NCI-H345 (cell line): ENCODE data around the gene ADGRB2.

Source experiments
- DNase-seq: peaks from one replicate; lab custom pipeline; 2025; lab: John Stamatoyannopoulos, UW

The ADGRB2 gene, protein sequence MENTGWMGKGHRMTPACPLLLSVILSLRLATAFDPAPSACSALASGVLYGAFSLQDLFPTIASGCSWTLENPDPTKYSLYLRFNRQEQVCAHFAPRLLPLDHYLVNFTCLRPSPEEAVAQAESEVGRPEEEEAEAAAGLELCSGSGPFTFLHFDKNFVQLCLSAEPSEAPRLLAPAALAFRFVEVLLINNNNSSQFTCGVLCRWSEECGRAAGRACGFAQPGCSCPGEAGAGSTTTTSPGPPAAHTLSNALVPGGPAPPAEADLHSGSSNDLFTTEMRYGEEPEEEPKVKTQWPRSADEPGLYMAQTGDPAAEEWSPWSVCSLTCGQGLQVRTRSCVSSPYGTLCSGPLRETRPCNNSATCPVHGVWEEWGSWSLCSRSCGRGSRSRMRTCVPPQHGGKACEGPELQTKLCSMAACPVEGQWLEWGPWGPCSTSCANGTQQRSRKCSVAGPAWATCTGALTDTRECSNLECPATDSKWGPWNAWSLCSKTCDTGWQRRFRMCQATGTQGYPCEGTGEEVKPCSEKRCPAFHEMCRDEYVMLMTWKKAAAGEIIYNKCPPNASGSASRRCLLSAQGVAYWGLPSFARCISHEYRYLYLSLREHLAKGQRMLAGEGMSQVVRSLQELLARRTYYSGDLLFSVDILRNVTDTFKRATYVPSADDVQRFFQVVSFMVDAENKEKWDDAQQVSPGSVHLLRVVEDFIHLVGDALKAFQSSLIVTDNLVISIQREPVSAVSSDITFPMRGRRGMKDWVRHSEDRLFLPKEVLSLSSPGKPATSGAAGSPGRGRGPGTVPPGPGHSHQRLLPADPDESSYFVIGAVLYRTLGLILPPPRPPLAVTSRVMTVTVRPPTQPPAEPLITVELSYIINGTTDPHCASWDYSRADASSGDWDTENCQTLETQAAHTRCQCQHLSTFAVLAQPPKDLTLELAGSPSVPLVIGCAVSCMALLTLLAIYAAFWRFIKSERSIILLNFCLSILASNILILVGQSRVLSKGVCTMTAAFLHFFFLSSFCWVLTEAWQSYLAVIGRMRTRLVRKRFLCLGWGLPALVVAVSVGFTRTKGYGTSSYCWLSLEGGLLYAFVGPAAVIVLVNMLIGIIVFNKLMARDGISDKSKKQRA (N-terminal part only)

DNA sequence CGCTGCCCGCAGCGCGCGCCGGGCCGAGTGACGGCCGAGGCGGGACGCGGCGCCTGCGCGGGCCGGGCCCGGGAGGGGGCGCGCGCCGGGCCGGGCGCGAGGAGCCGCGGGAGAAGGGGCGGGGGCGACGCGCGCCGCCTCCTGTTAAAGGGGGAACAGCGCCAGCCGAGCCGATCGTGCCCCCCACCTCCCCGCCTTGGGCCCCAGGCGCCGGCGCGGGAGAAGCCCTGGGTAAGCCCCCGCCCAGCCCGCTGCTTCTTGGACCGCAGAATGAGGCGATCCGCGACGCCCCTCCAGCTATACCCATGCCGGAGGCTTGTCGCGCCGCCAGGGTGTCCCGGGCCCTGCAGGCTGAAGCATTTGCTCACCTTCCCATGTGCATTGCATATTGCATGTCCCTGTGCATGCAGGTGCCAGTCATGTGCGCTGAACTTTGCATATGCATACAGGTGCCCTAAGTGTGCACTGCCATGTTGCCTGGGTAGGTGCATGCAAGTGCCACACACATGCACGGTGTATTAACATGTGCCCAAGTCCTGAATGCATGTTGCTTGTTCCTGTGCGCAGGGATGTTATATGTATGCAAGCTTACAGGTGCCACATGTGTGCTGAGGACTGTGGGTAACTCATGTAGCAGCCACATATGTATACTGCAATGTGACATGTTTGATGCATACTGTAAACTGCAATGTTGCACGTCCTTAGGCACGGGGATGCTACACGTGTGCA lies at the start of gene ADGRB2:
ADGRB2 (minus strand) TSS at position 29 of the 729 bp plus-strand sequence. CDS start 7,119 bp downstream, outside the sequence.
- peak; percentile 79 for DNase-seq

DNA sequence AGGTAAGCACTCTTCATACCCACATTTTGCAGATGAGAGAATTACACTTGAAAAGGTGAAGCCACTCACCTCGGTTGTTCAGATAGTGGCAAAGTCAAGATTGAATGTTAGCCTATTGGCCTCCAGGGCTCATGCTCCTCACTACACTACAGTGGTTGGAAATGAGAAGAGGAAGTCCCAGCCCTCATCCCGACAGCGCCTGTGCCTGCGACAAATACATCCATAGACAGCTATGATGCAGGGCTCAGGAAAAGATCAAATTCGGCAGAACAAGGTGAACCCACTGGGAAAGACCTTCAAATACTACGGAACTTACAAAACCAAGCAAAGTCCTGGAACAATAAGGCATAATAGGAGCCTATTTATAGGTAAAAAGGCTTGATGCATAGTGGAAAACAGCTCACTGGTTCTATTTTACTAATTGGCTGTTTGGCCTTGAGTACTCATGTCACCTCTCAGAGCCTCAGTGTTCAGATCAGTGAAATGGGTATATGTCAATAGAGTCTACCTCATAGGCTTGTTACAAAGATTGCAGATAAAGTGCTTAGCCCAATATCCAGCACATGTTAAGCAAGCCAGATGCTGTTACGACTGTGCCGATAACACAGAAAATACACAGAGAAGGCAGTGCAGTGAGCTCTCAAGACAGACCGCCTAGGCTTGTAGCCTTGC lies 48.2 kb upstream of the ADGRB2 start:
- DNase-seq = no peak

DNA sequence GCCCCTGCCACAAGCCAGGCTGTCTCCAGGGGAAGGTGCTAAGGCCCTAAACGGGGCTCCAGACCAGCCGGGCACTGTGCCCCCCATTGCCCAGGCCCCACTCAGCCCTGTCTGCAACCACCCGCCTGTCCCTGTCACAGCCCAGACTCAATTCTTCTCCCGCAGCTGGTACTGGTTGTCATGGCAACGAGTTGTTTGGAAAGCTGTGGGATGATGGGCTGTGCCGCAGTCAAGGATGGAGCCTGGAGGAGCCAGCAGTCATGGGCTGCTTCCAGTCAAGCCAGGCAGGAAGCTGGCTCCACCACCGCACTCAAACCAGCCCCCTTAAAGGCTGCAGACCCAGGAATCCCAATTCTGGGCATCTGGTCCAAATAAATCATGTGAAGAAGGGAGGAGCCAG lies 47.5 kb upstream of the ADGRB2 start:
- peak; percentile 77 for DNase-seq

DNA sequence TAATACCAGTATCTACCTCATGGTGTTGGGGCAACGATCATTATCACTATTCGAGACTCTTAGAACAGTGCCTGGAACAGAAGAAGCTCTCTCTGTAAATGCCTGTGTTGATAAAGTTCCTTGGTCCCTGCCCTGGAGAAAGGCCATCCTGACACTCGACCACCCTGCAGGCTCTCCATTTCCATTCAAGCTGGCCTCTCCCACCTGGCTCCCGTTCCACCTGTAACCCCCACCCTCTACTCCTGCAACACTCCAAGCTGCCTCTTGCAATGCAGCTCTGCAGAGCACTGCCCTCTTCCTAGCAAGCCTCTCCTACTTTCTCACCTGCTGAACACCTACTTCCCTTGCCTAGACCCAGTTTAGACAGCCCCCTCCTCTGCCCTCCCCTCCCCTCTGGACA lies 45.6 kb upstream of the ADGRB2 start:
- DNase-seq = no peak

DNA sequence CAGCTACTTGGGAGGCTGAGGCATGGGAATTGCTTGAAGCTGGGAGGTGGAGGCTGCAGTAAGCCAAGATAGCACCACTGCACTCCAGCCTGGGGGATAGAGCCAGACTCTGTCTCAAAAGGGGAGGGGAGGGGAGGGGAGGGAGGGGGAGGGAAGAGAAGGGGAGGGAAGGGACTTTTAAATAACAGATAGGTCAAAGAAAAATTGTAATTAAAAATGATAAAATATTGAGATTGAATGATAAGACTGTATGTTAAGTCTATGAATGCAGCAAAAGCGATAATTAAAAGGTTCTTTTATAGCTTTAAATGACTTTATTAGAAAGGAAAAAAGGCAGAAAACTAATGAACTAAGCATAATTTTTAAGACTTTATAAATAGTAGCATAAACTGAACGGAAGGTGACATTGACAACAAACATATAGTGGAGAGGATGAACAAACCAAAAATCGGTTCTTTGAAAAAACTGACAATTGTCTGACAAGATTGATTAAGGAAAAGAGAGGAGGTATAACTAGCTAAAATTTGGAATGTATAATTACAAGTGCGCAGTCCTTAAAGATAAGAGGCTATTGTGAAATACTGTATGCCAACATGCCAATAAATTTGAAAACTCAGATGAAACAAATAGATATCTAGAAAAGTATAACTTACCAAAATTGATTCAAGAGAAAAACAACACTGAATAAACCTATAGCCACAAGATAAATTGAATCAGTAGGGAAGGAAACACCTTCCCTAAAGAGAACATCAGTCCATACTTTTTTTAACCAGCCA lies 43.3 kb upstream of the ADGRB2 start:
- no peak for DNase-seq

DNA sequence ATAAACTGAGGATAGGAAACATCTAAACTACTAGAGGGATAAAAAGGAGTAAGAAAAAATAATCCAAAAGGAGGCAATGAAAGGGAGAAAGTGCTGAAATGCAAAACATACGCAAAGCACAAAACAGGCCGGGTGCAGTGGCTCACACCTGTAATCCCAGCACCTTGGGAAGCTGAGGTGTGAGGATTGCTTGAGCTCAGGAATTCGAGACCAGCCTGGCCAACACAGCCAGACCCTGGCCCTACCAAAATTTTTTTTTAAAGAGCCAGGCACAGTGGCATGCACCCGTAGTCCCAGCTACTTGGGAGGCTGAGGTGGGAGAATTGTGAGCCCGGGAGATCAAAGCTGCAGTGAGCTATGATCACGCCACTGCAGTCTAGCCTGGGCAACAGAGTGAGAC lies 41.2 kb upstream of the ADGRB2 start:
- DNase-seq = no peak

DNA sequence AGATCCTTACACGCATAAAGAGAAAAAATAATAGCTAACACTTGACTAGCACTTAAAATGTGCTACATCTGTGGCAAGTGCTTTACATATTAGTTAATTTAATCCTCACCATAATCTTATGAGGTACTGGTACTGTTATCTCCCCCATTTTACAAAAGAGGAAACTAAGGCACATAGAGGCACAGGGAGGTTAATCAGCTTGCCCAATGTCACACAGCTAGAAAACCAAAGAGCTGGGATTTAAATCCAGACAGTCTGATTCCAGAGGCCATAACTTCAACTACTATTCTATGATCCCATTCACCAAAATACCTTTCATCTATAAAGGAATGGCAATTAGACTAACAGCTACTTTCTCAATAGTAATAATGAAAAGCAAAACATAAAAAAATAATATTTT lies 40.0 kb upstream of the ADGRB2 start:
- no peak for DNase-seq

DNA sequence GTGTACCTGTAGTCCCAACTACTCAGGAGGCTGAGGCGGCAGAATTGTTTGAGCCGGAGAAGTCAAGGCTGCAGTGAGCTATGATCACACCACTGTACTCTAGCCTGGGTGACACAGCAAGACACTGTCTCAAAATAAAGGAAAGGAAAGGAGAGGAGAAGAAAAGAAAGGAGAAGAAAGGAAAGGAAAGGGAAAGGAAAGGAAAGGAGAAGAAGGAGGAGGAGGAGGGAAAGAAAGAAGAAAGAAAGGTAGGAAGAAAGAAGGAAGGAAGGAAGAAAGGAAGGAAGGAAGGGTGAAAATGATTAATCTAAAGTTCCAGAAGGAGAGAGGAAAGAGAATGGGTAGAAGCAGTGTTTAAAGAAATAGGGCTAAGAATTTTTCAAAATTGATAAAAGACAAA lies 39.5 kb upstream of the ADGRB2 start:
- DNase-seq = no peak

DNA sequence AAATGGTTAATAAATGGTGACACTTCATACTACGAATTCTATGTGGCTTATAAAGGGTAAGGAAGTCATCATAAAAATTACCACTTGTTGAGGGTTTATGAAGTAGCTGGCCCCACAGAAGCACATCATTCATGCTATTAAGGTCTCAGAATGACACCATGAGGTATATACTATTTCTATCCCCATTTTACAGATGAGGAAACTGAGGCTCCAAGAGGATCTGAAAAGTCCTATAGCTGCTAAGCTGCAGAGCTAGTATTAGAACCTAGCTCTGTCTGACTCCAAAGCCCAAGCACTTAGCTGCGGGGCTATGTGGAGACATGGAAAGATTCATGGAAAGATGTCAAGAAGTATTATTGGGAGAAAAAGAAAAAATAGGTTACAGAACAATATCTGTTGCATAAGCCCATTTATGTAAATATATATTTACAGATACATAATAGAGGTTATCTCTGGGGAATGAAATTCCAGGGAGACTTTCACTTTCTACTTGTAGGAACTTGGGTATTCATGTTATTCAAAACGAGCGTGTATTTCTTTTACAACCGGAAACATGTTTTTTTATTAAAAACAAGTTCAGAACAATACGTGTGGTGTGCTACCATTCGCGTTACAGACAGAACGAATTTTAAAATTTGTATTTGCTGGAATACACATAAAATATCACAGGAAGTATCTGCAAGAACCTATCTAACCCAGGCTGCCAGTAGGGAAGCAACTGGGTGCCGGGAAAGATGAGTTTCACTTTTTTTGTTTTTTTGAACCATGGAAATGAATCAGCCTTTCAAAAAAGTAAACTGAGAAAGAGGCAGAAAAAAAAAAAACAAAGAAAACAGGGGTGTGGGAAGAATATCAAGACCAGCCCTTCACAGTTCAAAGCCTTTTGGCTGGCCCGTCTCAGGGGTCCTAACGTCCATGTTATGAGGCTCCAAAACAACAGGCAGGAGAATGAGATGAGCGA lies 38.3 kb upstream of the ADGRB2 start:
- no peak for DNase-seq

DNA sequence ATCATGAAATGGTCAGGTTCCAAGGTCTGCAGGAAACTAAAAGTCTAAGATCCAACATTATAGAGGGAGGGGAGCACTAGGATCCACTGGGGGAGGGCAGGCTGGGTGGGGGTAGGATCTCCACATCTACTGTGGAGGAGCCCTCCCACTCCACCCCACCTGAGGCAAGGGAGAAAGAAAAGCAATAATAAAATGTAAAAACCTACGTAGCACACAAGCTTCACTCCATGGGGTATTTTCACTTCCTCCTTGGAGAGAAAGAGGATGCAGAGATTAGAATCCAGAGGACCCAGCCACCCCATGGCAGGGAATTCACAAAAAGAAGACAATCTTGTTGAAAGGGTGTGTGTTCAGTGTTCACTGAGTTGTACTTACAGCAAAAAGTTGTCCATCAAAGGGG lies 37.3 kb upstream of the ADGRB2 start:
- DNase-seq = no peak

DNA sequence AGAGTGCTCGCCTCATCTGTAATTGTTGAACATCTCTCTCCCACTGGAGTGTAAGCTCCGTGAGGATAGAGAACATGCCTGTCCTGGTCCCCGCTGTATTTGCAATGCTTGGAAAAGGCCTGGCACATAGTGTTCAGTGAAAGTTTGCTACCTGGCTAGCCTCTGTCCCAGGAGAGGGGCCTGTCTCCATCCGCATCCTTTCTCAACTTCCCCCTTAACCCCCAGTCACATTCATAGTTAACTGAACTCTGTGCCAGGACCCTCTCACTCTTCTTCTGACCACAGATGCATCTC lies 36.5 kb upstream of the ADGRB2 start:
- DNase-seq = no peak

DNA sequence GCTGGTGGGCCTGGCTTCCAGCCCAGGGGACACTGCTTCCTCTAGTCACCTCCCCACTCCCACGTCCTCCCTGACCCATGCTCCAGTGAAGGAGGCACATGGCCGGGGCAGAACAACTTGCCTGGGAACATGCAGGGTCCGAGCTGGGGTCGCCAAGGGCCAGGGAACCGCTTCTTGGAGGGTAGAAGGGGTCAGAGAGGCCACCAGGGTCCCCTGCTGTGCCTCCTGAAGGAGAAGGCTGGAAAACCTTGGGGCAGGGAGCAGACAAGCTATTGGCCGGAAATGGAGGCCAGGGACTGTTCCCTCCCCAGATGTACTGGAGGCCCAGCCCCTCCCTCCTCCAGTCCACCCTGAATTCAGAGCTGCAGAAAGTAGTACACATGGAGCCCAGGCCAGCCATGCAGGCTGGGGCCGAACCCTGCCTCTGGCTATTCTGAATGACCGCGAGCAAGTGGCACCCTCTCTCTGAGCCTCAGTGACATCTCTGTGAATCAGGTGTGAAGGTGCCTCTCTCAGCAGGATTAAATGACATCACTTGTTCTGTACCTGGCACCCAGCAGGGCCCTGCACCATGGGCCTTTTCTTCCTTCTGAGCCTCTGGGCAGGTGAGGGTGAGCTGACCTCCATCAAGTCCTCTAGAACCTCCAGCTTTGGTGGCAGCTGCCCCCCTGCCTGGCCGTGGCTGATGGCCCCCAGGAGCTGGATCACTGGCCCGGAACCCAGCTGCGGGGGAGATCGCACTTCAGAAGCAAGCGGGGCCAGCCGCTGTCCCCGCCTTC lies 35.9 kb upstream of the ADGRB2 start:
- no peak for DNase-seq

DNA sequence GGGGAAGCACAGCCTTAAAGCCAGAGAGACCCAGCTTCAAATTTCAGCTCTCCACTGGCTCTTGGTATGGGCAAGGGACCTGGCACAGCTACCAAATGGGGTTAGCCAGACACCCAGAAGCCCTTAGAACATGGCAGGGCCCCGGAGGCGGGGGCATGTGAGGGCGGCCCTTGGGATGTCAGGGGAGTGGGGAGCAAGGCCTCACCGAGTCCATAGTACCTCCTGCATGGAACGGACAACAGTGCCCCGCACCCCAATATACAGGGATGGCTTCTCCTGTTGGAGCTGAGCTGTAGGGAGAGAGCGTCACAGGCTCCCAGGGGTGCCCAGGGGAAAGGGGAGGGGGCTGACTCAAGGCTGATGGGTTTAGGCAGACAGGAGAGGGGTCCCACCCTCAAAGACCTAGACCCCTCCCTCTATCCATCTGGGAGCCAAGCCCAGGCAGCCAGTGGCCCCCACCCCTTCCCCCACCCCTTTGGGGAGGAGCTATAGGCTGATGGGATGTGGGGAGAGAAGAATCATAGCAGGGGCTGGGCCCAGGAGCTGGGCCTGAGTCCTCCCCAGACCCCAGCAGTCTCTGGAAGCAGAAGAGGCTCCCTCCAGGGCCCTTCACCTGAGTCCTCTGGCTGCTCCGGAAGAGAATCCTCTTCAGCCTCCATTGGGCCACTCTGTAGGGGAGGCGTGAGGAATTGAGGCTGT lies 35.2 kb upstream of the ADGRB2 start:
- DNase-seq = no peak

DNA sequence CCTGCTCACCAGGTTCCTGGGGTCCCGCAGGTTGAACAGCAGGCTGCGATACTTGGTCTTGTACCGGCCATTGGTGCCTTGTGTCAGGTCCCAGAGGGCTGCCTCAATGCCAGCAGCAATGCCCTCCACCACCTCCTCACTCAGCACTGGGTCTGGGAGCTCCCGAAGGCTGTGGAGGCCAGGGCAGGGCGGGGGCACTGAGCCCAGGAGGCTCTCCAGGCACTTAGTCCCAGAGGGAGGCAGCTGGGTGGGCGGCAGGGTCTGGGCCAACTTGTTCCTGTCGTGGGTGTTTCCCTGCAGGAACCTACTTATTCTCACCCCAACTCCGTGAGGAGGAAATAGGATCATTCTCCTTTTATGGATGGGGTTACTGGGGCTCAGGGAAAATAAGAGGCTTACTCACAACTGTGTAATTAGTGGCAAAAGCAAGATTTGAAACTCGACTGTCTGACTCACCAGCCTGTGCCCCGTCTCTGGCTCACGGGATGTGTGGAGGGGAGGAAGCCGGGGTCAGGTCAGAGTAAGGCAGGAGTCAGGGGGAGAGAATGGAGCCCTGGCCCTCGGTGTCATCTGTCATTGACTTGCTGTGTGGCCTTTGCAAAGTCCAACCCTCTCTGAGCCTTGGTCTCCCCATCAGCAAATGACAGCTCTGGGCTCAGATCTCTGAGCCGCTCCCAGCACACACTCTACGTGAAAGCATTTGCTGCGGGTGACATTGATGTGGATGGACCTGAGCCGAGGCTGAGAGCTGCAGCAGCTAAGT lies 34.5 kb upstream of the ADGRB2 start:
- DNase-seq = no peak

DNA sequence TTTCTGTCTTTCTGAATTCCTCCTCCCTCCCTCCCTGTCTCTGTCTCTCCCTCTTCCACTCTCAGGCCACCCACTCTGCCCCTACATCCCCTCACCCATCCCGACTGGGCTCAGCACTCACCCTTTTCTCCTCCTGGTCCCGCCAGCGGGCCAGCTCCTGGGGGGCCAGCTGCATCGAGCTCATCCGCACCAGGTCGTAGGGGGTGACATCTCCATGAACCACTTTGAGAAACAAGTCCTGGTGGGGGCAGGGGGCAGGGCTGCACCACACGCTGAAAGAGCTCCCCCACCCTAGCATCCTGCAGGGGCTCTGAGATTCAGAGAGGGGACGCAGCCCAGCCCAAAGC lies 33.9 kb upstream of the ADGRB2 start:
- no peak for DNase-seq

DNA sequence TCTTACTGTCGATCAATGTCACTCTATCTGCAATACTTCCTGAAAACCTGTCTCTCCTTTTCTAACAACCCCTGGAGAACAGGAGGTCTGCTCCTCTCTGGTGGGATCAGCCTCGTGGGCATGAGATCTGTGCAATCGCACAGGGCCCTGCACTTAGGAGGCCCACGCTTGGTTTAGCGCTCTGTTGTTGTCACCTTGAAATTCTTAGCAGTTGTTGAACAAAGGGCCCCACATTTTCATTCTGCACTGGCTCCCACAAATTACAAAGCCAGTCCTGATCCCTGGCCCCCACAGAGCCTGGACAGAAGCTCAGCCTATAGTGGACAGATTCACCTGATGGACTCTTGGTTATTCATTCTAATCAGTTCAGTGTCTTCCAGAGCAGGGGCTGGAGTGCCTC lies 33.1 kb upstream of the ADGRB2 start:
- no peak for DNase-seq

DNA sequence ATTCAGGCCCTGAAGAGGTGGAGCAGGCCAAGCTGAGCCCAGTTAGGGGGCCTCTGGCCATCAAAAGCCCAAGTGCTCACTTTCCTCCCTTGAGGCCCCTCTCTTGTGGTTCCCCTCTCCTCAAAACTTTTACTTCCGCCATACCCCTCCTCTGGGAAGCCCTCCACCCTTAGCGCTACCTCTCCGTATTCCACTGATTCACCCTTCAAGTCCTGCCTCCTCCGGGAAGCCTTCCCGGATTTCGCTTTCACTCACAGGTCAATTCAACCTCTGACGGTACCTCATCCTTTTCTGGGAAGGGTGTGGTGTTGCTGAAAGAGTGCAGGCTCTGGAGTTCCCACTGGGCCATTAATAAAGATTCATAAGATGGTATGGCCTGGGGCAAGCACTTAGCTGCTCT lies 32.6 kb upstream of the ADGRB2 start:
- no peak for DNase-seq
